GM23338 (cell line): Measurements from ENCODE around the gene SNX3. TPM values are rescaled to one million over a fixed set of nuclear protein-coding genes. Genes with fewer than 3 reads are reported as not detected.

Source experiments
- ATAC-seq: fragments of 200-7000 bp; cut with Tn5 transposase; 3 replicates; pipeline ENCODE4 v1.9.1; 2020
- DNase-seq: peaks from one replicate; pipeline ENCODE4 v3.0.0-alpha.2; 2015; ENCODE audit warnings: low spot score
- H2AFZ ChIP-seq: fragments of 200-600 bp; sonication (generic); 2 replicates; pipeline ENCODE4 v1.8.0; 2016; ENCODE audit warnings: antibody characterized with exemption, mild to moderate bottlenecking, moderate library complexity
- H3F3A ChIP-seq: fragments of 200-600 bp; sonication (generic); replicated peaks from 2 replicates; pipeline ENCODE4 v1.8.0; 2017; ENCODE audit warnings: antibody characterized with exemption, mixed run types, low read depth
- H3K27ac ChIP-seq: fragments of 200-600 bp; sonication (generic); 2 replicates; pipeline ENCODE4 v1.6.1; 2016; ENCODE audit warnings: low read depth
- H3K27me3 ChIP-seq: fragments of 200-600 bp; sonication (generic); 2 replicates; pipeline ENCODE4 v1.8.0; 2016; ENCODE audit warnings: mild to moderate bottlenecking, mixed run types, moderate library complexity; ENCODE audit not compliant: insufficient read depth
- H3K36me3 ChIP-seq: fragments of 200-600 bp; sonication (generic); 2 replicates; pipeline ENCODE4 v1.8.0; 2016; ENCODE audit warnings: mild to moderate bottlenecking; ENCODE audit not compliant: insufficient read depth
- H3K4me1 ChIP-seq: fragments of 200-600 bp; sonication (generic); 2 replicates; pipeline ENCODE4 v1.8.0; 2016; ENCODE audit warnings: mild to moderate bottlenecking, moderate library complexity; ENCODE audit not compliant: insufficient read depth
- H3K4me2 ChIP-seq: fragments of 200-600 bp; sonication (generic); 2 replicates; pipeline ENCODE4 v1.7.1; 2017; ENCODE audit warnings: mixed run types
- H3K4me3 ChIP-seq: fragments of 200-600 bp; sonication (generic); 2 replicates; pipeline ENCODE4 v1.6.1; 2016; ENCODE audit warnings: mixed run types
- H3K79me2 ChIP-seq: fragments of 200-600 bp; sonication (generic); replicated peaks from 2 replicates; pipeline ENCODE4 v1.8.0; 2017; ENCODE audit warnings: mild to moderate bottlenecking; ENCODE audit not compliant: insufficient read depth
- H3K9me2 ChIP-seq: fragments of 200-600 bp; sonication (generic); 2 replicates; pipeline ENCODE4 v1.8.0; 2017; ENCODE audit not compliant: insufficient read depth
- H4K20me1 ChIP-seq: fragments of 200-600 bp; sonication (generic); replicated peaks from 2 replicates; pipeline ENCODE4 v1.8.0; 2017; ENCODE audit warnings: mild to moderate bottlenecking; ENCODE audit not compliant: insufficient read depth
- H3K27ac Mint-ChIP-seq: 2 replicates; pipeline ENCODE4 v1.8.0; 2020; ENCODE audit warnings: inconsistent platforms, mild to moderate bottlenecking, moderate library complexity, mixed read lengths
- H3K27me3 Mint-ChIP-seq: 3 replicates; pipeline ENCODE4 v1.8.0; 2022; ENCODE audit warnings: low read depth, mild to moderate bottlenecking, moderate library complexity, mixed read lengths, inconsistent platforms; ENCODE audit not compliant: insufficient read depth, poor library complexity
- H3K36me3 Mint-ChIP-seq: 3 replicates; pipeline ENCODE4 v1.8.0; 2021; ENCODE audit warnings: low read depth, mild to moderate bottlenecking, inconsistent platforms, moderate library complexity, mixed read lengths
- H3K4me1 Mint-ChIP-seq: 3 replicates; pipeline ENCODE4 v1.8.0; 2020; ENCODE audit warnings: mild to moderate bottlenecking, inconsistent platforms, mixed read lengths
- H3K4me3 Mint-ChIP-seq: 3 replicates; pipeline ENCODE4 v1.8.0; 2021; ENCODE audit warnings: moderate library complexity, mild to moderate bottlenecking, inconsistent platforms, mixed read lengths
- H3K9me3 Mint-ChIP-seq: 3 replicates; pipeline ENCODE4 v1.8.0; 2020; ENCODE audit warnings: moderate library complexity, mild to moderate bottlenecking, inconsistent platforms, mixed read lengths
- CREB1 ChIP-seq: fragments of 250-450 bp; sonication (Bioruptor Pico); IDR thresholded peaks from 2 replicates; pipeline ENCODE4 v1.5.0; 2020; ENCODE audit warnings: low read depth, mild to moderate bottlenecking, moderate library complexity
- EZH2 ChIP-seq: fragments of 200-600 bp; sonication (generic); IDR thresholded peaks from one replicate; pipeline ENCODE4 v1.8.0; 2017; ENCODE audit warnings: antibody characterized with exemption, mild to moderate bottlenecking, low read depth; ENCODE audit not compliant: unreplicated experiment
- EZH2phosphoT487 ChIP-seq: fragments of 200-600 bp; sonication (generic); IDR thresholded peaks from one replicate; pipeline ENCODE4 v1.8.1; 2018; ENCODE audit warnings: antibody characterized with exemption; ENCODE audit not compliant: unreplicated experiment
- JUNB ChIP-seq: IDR thresholded peaks from one replicate; pipeline ENCODE4 v1.6.1; 2016; ENCODE audit warnings: antibody characterized with exemption; ENCODE audit not compliant: unreplicated experiment
- NANOG ChIP-seq: IDR thresholded peaks from 2 replicates; pipeline ENCODE4 v1.6.1; 2016; ENCODE audit warnings: antibody characterized with exemption, borderline replicate concordance
- POLR2AphosphoS5 ChIP-seq: IDR thresholded peaks from 2 replicates; pipeline ENCODE4 v1.6.1; 2016; ENCODE audit warnings: antibody characterized with exemption, low read depth
- STAT1 ChIP-seq: IDR thresholded peaks from one replicate; pipeline ENCODE4 v1.6.1; 2016; ENCODE audit warnings: antibody characterized with exemption; ENCODE audit not compliant: unreplicated experiment
- ZNF114 ChIP-seq: fragments of 250-450 bp; sonication (Bioruptor Pico); IDR thresholded peaks from 2 replicates; pipeline ENCODE4 v1.5.0; 2020; ENCODE audit warnings: mild to moderate bottlenecking, moderate library complexity
- ZNF331 ChIP-seq: fragments of 250-450 bp; sonication (Bioruptor Pico); IDR thresholded peaks from 2 replicates; pipeline ENCODE4 v1.5.0; 2020; ENCODE audit warnings: low read depth, mild to moderate bottlenecking, moderate library complexity
- ZNF462 ChIP-seq: fragments of 250-450 bp; sonication (Bioruptor Pico); IDR thresholded peaks from 2 replicates; pipeline ENCODE4 v1.5.0; 2020; ENCODE audit warnings: mild to moderate bottlenecking, moderate library complexity
- polyA plus RNA-seq: library from polyadenylated mRNA; unstranded; fragments of >200 nt; fragmentation: Nextera tagmentation; extraction: Ambion mirVana; gene quantifications from 2 replicates; pipeline ENCODE4 v1.2.1, GENCODE V29; 2016
- total RNA-seq: library from RNA; depleted of rRNA; stranded (reverse); fragments of >200 nt; shearing (Covaris generic); gene quantifications from 2 replicates; pipeline ENCODE4 v1.2.3, GENCODE V29; 2014
- TF ChIP-seq, protein P1 (sequence below), 2 experiments: fragments of 200-600 bp in 1 of 2; sonication (generic) in 1 of 2; conservative IDR thresholded peaks; 2 replicates each; pipeline versions ENCODE4 v1.5.1 to v1.6.1; 2016 to 2017; ENCODE audit warnings: antibody characterized with exemption in 2 of 2, low read depth in 2 of 2, mild to moderate bottlenecking in 2 of 2, moderate library complexity in 1 of 2
- TF ChIP-seq, protein P2 (sequence below): IDR thresholded peaks from 2 replicates; pipeline ENCODE4 v1.6.1; 2016; ENCODE audit warnings: antibody characterized with exemption
- TF ChIP-seq, protein P3 (sequence below): IDR thresholded peaks from one replicate; pipeline ENCODE4 v1.6.1; 2018; ENCODE audit warnings: antibody characterized with exemption; ENCODE audit not compliant: unreplicated experiment

The SNX3 gene
- total and polyA plus RNA-seq, 2 experiments from 2014 or later: 87.2 to 123 TPM

GRCh38 chr6:108287373-108287772 lies 26.5 kb upstream of the SNX3 start:
- Histone ChIP-seq H4K20me1 (no peaks in the 10 kb centered on the region), H3K4me2 (no peak overlapping the region), H3K4me3 (no peak overlapping the region), H3K36me3 (no peaks in the 10 kb centered on the region), H3F3A (no peaks in the 10 kb centered on the region), H3K79me2 (no peaks in the 10 kb centered on the region), H3K9me2 (no peaks in the 10 kb centered on the region), H3K27me3 (no peaks in the 10 kb centered on the region), H3K27ac (no peak overlapping the region), H2AFZ (no peak overlapping the region), H3K4me1 (no peaks in the 10 kb centered on the region)
- ATAC-seq (no peak), DNase-seq (no peak)
- TF ChIP-seq, protein P1, sequence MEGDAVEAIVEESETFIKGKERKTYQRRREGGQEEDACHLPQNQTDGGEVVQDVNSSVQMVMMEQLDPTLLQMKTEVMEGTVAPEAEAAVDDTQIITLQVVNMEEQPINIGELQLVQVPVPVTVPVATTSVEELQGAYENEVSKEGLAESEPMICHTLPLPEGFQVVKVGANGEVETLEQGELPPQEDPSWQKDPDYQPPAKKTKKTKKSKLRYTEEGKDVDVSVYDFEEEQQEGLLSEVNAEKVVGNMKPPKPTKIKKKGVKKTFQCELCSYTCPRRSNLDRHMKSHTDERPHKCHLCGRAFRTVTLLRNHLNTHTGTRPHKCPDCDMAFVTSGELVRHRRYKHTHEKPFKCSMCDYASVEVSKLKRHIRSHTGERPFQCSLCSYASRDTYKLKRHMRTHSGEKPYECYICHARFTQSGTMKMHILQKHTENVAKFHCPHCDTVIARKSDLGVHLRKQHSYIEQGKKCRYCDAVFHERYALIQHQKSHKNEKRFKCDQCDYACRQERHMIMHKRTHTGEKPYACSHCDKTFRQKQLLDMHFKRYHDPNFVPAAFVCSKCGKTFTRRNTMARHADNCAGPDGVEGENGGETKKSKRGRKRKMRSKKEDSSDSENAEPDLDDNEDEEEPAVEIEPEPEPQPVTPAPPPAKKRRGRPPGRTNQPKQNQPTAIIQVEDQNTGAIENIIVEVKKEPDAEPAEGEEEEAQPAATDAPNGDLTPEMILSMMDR (conservative IDR thresholded peaks at IDR 0.05; ENCODE audit: low read depth in 2 of 2): no peak
- TF ChIP-seq, protein P2, sequence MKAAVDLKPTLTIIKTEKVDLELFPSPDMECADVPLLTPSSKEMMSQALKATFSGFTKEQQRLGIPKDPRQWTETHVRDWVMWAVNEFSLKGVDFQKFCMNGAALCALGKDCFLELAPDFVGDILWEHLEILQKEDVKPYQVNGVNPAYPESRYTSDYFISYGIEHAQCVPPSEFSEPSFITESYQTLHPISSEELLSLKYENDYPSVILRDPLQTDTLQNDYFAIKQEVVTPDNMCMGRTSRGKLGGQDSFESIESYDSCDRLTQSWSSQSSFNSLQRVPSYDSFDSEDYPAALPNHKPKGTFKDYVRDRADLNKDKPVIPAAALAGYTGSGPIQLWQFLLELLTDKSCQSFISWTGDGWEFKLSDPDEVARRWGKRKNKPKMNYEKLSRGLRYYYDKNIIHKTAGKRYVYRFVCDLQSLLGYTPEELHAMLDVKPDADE: no peak
- no peak for TF ChIP-seq EZH2phosphoT487
- TF ChIP-seq EZH2: no peak
- TF ChIP-seq STAT1: no peak
- TF ChIP-seq ZNF331 (CRISPR knock-in tag): no peak
- no peak for TF ChIP-seq CREB1 (CRISPR knock-in tag)
- TF ChIP-seq ZNF114 (CRISPR knock-in tag): no peak
- TF ChIP-seq POLR2AphosphoS5: no peak
- TF ChIP-seq, protein P3, sequence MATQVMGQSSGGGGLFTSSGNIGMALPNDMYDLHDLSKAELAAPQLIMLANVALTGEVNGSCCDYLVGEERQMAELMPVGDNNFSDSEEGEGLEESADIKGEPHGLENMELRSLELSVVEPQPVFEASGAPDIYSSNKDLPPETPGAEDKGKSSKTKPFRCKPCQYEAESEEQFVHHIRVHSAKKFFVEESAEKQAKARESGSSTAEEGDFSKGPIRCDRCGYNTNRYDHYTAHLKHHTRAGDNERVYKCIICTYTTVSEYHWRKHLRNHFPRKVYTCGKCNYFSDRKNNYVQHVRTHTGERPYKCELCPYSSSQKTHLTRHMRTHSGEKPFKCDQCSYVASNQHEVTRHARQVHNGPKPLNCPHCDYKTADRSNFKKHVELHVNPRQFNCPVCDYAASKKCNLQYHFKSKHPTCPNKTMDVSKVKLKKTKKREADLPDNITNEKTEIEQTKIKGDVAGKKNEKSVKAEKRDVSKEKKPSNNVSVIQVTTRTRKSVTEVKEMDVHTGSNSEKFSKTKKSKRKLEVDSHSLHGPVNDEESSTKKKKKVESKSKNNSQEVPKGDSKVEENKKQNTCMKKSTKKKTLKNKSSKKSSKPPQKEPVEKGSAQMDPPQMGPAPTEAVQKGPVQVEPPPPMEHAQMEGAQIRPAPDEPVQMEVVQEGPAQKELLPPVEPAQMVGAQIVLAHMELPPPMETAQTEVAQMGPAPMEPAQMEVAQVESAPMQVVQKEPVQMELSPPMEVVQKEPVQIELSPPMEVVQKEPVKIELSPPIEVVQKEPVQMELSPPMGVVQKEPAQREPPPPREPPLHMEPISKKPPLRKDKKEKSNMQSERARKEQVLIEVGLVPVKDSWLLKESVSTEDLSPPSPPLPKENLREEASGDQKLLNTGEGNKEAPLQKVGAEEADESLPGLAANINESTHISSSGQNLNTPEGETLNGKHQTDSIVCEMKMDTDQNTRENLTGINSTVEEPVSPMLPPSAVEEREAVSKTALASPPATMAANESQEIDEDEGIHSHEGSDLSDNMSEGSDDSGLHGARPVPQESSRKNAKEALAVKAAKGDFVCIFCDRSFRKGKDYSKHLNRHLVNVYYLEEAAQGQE: no peak
- TF ChIP-seq ZNF462 (CRISPR knock-in tag): no peak
- no peak for TF ChIP-seq JUNB
- TF ChIP-seq NANOG: no peak
- no peak overlapping the region for H3K4me3 Mint-ChIP-seq
- H3K27ac Mint-ChIP-seq: no peak overlapping the region
- H3K27me3 Mint-ChIP-seq: peaks cover 4% of the 10 kb centered on the region
- H3K9me3 Mint-ChIP-seq: no peaks in the 10 kb centered on the region
- no peaks in the 10 kb centered on the region for H3K4me1 Mint-ChIP-seq
- no peaks in the 10 kb centered on the region for H3K36me3 Mint-ChIP-seq
